GM12878 (cell line): ENCODE measurements around the gene HPD. TPM values are rescaled to one million over a fixed set of nuclear protein-coding genes. Genes with fewer than 3 reads are reported as not detected.

ENCODE experiments used
- ATAC-seq: fragments of 200-7000 bp; cut with Tn5 transposase; 3 replicates; pipeline ENCODE4 v1.9.1; 2020; ENCODE audit warnings: mild to moderate bottlenecking, moderate library complexity
- BruUV-seq: library from RNA; stranded (reverse); fragments of 400-500 nt; replicated peaks from 2 replicates; lab custom pipeline; 2021; lab: Mats Ljungman, UMichigan
- CTCF ChIA-PET: fragments of 300-600 bp; sonication (Branson Sonifier 250); formaldehyde crosslinking; extraction: SDS; loops from one replicate; lab custom pipeline; 2021; ENCODE audit warnings: inconsistent platforms; lab: Yijun Ruan, JAX
- POLR2A ChIA-PET: fragments of 350-600 bp; formaldehyde crosslinking; extraction: SDS; loops from one replicate; lab custom pipeline; 2021; ENCODE audit warnings: inconsistent platforms; lab: Charles Lee
- RAD21 ChIA-PET: fragments of 300-600 bp; sonication (Branson Sonifier 250); formaldehyde crosslinking; loops from one replicate; lab custom pipeline; 2023; ENCODE audit warnings: antibody characterized with exemption; ENCODE audit not compliant: unreplicated experiment; lab: Charles Lee
- SMC1A ChIA-PET: fragments of 300-600 bp; sonication (Branson Sonifier 250); formaldehyde crosslinking; loops from one replicate; lab custom pipeline; 2023; ENCODE audit not compliant: unreplicated experiment, uncharacterized antibody; lab: Charles Lee
- DNase-seq: peaks from one replicate; pipeline ENCODE4 v3.0.0-alpha.2; 2011; ENCODE audit warnings: low read depth, low spot score
- FAIRE-seq: peaks from 3 replicates; lab custom pipeline; 2011; peaks lifted over from hg19 to GRCh38; lab: Jason Lieb, UNC
- H2AFZ ChIP-seq: 2 replicates; pipeline ENCODE4 v1.6.0; 2011; ENCODE audit warnings: low read depth, low read length, control low read depth; ENCODE audit not compliant: control insufficient read depth
- H3K27ac ChIP-seq: 2 replicates; pipeline ENCODE4 v1.5.1; 2011; ENCODE audit warnings: control low read depth; ENCODE audit not compliant: control insufficient read depth, insufficient read depth
- H3K27me3 ChIP-seq, 2 experiments: replicated peaks in 1 of 2; 2 replicates each; pipeline versions ENCODE4 v1.6.0 to v1.6.1; 2011; ENCODE audit warnings: low read length in 1 of 2; ENCODE audit not compliant: control insufficient read depth in 2 of 2, insufficient read depth in 2 of 2
- H3K36me3 ChIP-seq, 2 experiments: 2 replicates each; pipeline ENCODE4 v1.5.1; 2011; ENCODE audit warnings: low read length in 1 of 2; ENCODE audit not compliant: control insufficient read depth in 2 of 2, insufficient read depth in 2 of 2
- H3K4me1 ChIP-seq: 2 replicates; pipeline ENCODE4 v1.6.1; 2011; ENCODE audit warnings: mild to moderate bottlenecking, low read length, moderate library complexity, mixed read lengths; ENCODE audit not compliant: control insufficient read depth, insufficient read depth
- H3K4me2 ChIP-seq: 2 replicates; pipeline ENCODE4 v1.6.0; 2011; ENCODE audit warnings: control low read depth; ENCODE audit not compliant: control insufficient read depth, insufficient read depth
- H3K4me3 ChIP-seq: fragments of 200-600 bp; sonication (generic); 2 replicates; pipeline ENCODE4 v1.5.1; 2016
- H3K79me2 ChIP-seq: 2 replicates; pipeline ENCODE4 v1.6.0; 2011; ENCODE audit warnings: low read length; ENCODE audit not compliant: control insufficient read depth, insufficient read depth
- H3K9ac ChIP-seq: 2 replicates; pipeline ENCODE4 v1.8.0; 2011; ENCODE audit warnings: low read length, control low read depth, mixed read lengths; ENCODE audit not compliant: control insufficient read depth, insufficient read depth
- H3K9me3 ChIP-seq: replicated peaks from 3 replicates; pipeline ENCODE4 v1.5.1; 2011; ENCODE audit warnings: mild to moderate bottlenecking, low read length; ENCODE audit not compliant: control insufficient read depth, insufficient read depth
- H4K20me1 ChIP-seq: 2 replicates; pipeline ENCODE4 v1.6.0; 2011; ENCODE audit not compliant: control insufficient read depth, insufficient read depth
- BACH1 ChIP-seq: fragments of 450-650 bp; IDR thresholded peaks from 2 replicates; pipeline ENCODE4 v1.6.1; 2017; ENCODE audit warnings: mild to moderate bottlenecking, borderline replicate concordance
- CREM ChIP-seq: IDR thresholded peaks from 2 replicates; pipeline ENCODE4 v1.6.1; 2014; ENCODE audit warnings: antibody characterized with exemption, low read depth
- IKZF2 ChIP-seq, 2 experiments: fragments of 450-650 bp; IDR thresholded peaks; 2 replicates each; pipeline ENCODE4 v1.6.1; 2017; ENCODE audit warnings: mild to moderate bottlenecking in 2 of 2, moderate library complexity in 2 of 2
- MTA3 ChIP-seq: IDR thresholded peaks from 2 replicates; pipeline ENCODE4 v1.6.1; 2012; ENCODE audit warnings: low read length, inconsistent platforms, borderline replicate concordance
- NR2C1 ChIP-seq: fragments of 450-650 bp; IDR thresholded peaks from 2 replicates; pipeline ENCODE4 v1.6.1; 2017; ENCODE audit warnings: antibody characterized with exemption, mild to moderate bottlenecking, moderate library complexity
- POLR2AphosphoS5 ChIP-seq: IDR thresholded peaks from 2 replicates; pipeline ENCODE4 v1.6.1; 2011; ENCODE audit warnings: mild to moderate bottlenecking, low read length, inconsistent platforms
- RBBP5 ChIP-seq: fragments of 200-600 bp; sonication (generic); conservative IDR thresholded peaks from 2 replicates; pipeline ENCODE4 v1.6.1; 2016
- SPI1 ChIP-seq: IDR thresholded peaks from 2 replicates; pipeline ENCODE4 v1.6.1; 2011; ENCODE audit warnings: low read depth, mild to moderate bottlenecking, low read length, moderate library complexity, borderline replicate concordance; ENCODE audit not compliant: insufficient read depth
- STAT3 ChIP-seq: IDR thresholded peaks from 2 replicates; pipeline ENCODE4 v1.6.1; 2011; ENCODE audit warnings: low read depth, low read length, improper control_type of control experiment
- SUZ12 ChIP-seq: fragments of 200-600 bp; sonication (generic); IDR thresholded peaks from one replicate; pipeline ENCODE4 v1.6.1; 2018; ENCODE audit warnings: antibody characterized with exemption, mild to moderate bottlenecking; ENCODE audit not compliant: unreplicated experiment
- TCF7 ChIP-seq: IDR thresholded peaks from 2 replicates; pipeline ENCODE4 v1.6.1; 2014; ENCODE audit warnings: antibody characterized with exemption, borderline replicate concordance
- YBX1 ChIP-seq: fragments of 450-650 bp; IDR thresholded peaks from 2 replicates; pipeline ENCODE4 v1.6.1; 2016; ENCODE audit warnings: antibody characterized with exemption
- WGBS: methylation state at CpG from one replicate; pipeline ENCODE4 v1.1.6; 2016; ENCODE audit warnings: low lambda C conversion rate; ENCODE audit not compliant: insufficient replicate concordance, insufficient coverage; ENCODE audit errors: missing lambda C conversion rate; 5-methylcytosine and 5-hydroxymethylcytosine counted together
- in situ Hi-C: fragments of 300-500 bp; cut with MboI; formaldehyde crosslinking; loops from 9 replicates; pipeline ENCODE4 v1.14.3; 2018; ENCODE audit warnings: mixed read lengths
- intact Hi-C: fragments of 100-400 bp; cut with micrococcal nuclease; formaldehyde crosslinking; loops from one replicate; pipeline ENCODE4 v1.14.2; 2022; ENCODE audit not compliant: unreplicated experiment
- polyA plus RNA-seq, 11 experiments: library from polyadenylated mRNA; depleted of rRNA in 4 of 11; unstranded in 6 of 11; stranded (reverse) in 5 of 11; fragments of >200 nt; fragmentation: Nextera tagmentation in 4 of 11; fragmentation: Illumina TruSeq in 1 of 11; extraction: Ambion mirVana in 4 of 11; extraction: Trizol in 1 of 11; gene quantifications; 1 replicate in 1 of 11; 2 replicates in 10 of 11; pipeline versions ENCODE4 v1.2.1 to v1.2.3, GENCODE V29; 2011 to 2016; ENCODE audit warnings: inconsistent platforms in 2 of 11, missing spikeins in 2 of 11, low read depth in 1 of 11
- total RNA-seq, 4 experiments: library from RNA; depleted of rRNA in 3 of 4; stranded (reverse); fragments of >200 nt in 3 of 4; fragmentation: Illumina TruSeq in 1 of 4; extraction: Trizol in 1 of 4; gene quantifications; 2 replicates each; pipeline versions ENCODE4 v1.2.1 to v1.2.3, GENCODE V29; 2013 to 2021
- TF ChIP-seq, protein P1 (sequence below): IDR thresholded peaks from 2 replicates; pipeline ENCODE4 v1.6.1; 2012; ENCODE audit warnings: improper control_type of control experiment, low read depth, low read length; ENCODE audit not compliant: insufficient replicate concordance
- TF ChIP-seq, protein P2 (sequence below): fragments of 450-650 bp; IDR thresholded peaks from 2 replicates; pipeline ENCODE4 v1.6.1; 2017; ENCODE audit warnings: mild to moderate bottlenecking, moderate library complexity

Gene HPD
- total and polyA plus RNA-seq, 10 of the 15 experiments (the other 5 are each of a cell fraction or from before 2014, with no cell fraction given) = 0.04 to 0.69 (median 0.28) TPM; not detected in 7

DNA sequence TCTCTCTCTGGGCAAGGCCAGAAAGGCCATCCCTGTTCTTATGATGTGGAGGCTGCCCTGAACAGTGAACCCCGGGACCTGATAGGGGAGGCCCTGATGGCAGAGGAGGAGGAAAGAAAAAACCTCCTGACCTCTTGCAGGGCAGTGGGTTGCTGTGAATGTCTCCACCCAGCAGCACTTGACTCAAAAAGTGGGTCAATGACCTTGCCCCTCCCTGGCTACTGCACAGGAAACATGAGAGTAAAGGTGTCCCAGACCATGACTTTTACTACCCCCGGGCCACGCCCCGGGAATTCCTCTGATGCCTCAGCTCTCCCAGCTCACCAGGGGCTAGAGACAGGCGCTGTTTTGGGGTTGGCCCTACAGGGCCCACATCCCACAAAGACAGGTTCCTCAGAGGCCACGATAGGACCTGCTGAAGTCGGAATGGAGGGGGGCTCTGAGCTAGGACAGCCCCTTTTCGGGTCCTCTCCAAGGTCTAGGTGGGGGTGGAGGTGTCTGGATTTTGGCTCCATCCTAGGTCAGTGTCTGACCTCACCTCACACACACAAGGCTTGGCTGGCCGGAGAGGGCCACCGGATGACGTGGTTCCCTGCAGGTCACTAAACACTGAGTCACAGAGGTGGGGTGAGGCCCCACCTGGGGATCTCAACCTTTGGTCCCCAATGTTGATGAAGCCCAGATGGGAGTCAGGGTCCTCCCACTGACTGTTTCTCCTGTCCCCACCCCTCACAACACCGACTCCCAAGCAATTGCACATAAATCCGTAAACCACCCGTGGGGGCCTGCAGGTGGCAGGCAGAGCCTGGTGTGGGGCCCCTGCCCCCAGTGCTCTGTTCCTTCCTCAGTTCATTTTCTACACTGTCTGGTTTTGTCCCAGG is 66.7 kb downstream of the HPD start:
- POLR2A ChIA-PET = interaction anchor here (0.6 to 7.9 kb wide), 5 partner anchors 9 to 1361 kb away, joined by 3 to 155 read pairs (median 8); partner anchors contain the start of gene SETD1B
- TF ChIP-seq NR2C1 = no peak
- no peak for TF ChIP-seq CREM
- TF ChIP-seq YBX1 = no peak
- TF ChIP-seq IKZF2 (IDR thresholded peaks at IDR 0.05) = no peak
- no peak for TF ChIP-seq MTA3
- 0 out of 2 replicates have a peak, but pooled peaks have one; percentile 11 for TF ChIP-seq BACH1
- TF ChIP-seq, protein P1, sequence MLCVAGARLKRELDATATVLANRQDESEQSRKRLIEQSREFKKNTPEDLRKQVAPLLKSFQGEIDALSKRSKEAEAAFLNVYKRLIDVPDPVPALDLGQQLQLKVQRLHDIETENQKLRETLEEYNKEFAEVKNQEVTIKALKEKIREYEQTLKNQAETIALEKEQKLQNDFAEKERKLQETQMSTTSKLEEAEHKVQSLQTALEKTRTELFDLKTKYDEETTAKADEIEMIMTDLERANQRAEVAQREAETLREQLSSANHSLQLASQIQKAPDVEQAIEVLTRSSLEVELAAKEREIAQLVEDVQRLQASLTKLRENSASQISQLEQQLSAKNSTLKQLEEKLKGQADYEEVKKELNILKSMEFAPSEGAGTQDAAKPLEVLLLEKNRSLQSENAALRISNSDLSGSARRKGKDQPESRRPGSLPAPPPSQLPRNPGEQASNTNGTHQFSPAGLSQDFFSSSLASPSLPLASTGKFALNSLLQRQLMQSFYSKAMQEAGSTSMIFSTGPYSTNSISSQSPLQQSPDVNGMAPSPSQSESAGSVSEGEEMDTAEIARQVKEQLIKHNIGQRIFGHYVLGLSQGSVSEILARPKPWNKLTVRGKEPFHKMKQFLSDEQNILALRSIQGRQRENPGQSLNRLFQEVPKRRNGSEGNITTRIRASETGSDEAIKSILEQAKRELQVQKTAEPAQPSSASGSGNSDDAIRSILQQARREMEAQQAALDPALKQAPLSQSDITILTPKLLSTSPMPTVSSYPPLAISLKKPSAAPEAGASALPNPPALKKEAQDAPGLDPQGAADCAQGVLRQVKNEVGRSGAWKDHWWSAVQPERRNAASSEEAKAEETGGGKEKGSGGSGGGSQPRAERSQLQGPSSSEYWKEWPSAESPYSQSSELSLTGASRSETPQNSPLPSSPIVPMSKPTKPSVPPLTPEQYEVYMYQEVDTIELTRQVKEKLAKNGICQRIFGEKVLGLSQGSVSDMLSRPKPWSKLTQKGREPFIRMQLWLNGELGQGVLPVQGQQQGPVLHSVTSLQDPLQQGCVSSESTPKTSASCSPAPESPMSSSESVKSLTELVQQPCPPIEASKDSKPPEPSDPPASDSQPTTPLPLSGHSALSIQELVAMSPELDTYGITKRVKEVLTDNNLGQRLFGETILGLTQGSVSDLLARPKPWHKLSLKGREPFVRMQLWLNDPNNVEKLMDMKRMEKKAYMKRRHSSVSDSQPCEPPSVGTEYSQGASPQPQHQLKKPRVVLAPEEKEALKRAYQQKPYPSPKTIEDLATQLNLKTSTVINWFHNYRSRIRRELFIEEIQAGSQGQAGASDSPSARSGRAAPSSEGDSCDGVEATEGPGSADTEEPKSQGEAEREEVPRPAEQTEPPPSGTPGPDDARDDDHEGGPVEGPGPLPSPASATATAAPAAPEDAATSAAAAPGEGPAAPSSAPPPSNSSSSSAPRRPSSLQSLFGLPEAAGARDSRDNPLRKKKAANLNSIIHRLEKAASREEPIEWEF = no peak
- TF ChIP-seq SPI1 = no peak
- no peak for TF ChIP-seq SUZ12
- TF ChIP-seq STAT3 = no peak
- no peak for TF ChIP-seq POLR2AphosphoS5
- no peak for TF ChIP-seq RBBP5
- TF ChIP-seq TCF7 = no peak
- TF ChIP-seq, protein P2, sequence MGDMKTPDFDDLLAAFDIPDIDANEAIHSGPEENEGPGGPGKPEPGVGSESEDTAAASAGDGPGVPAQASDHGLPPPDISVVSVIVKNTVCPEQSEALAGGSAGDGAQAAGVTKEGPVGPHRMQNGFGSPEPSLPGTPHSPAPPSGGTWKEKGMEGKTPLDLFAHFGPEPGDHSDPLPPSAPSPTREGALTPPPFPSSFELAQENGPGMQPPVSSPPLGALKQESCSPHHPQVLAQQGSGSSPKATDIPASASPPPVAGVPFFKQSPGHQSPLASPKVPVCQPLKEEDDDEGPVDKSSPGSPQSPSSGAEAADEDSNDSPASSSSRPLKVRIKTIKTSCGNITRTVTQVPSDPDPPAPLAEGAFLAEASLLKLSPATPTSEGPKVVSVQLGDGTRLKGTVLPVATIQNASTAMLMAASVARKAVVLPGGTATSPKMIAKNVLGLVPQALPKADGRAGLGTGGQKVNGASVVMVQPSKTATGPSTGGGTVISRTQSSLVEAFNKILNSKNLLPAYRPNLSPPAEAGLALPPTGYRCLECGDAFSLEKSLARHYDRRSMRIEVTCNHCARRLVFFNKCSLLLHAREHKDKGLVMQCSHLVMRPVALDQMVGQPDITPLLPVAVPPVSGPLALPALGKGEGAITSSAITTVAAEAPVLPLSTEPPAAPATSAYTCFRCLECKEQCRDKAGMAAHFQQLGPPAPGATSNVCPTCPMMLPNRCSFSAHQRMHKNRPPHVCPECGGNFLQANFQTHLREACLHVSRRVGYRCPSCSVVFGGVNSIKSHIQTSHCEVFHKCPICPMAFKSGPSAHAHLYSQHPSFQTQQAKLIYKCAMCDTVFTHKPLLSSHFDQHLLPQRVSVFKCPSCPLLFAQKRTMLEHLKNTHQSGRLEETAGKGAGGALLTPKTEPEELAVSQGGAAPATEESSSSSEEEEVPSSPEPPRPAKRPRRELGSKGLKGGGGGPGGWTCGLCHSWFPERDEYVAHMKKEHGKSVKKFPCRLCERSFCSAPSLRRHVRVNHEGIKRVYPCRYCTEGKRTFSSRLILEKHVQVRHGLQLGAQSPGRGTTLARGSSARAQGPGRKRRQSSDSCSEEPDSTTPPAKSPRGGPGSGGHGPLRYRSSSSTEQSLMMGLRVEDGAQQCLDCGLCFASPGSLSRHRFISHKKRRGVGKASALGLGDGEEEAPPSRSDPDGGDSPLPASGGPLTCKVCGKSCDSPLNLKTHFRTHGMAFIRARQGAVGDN = 0 out of 2 replicates have a peak, but pooled peaks have one; percentile 6

More for the DNA sequence above, 66.7 kb downstream of the HPD start:
- in situ Hi-C loops = loop anchor here (5.0 kb wide), 1 partner anchor 100 kb away; no protein-coding TSS in a partner anchor
- WGBS = 3% methylated on average over 14 of the region's 14 CpGs
- FAIRE-seq = no peak
- ChIA-PET SMC1A (interaction anchor here (0.9 to 10.5 kb wide), 7 partner anchors 11 to 98 kb away, joined by 3 to 226 read pairs (median 39); partner anchors contain the start of gene SETD1B), CTCF (interaction anchor here (0.7 to 16.2 kb wide), 6 partner anchors 13 to 105 kb away, joined by 3 to 565 read pairs (median 109); partner anchors contain the start of genes PSMD9, SETD1B and TMEM120B), RAD21 (interaction anchor here (1.3 to 11.7 kb wide), 4 partner anchors 12 to 102 kb away, joined by 3 to 395 read pairs (median 131); partner anchors contain the start of genes SETD1B and TMEM120B)
- Histone ChIP-seq H3K4me3 (peak overlapping the region; percentile 97), H3K36me3 (peaks cover 4 to 5% of the 10 kb centered on the region in 2 experiments; a peak in 3 of 4 replicates), H3K79me2 (peaks cover 63% of the 10 kb centered on the region), H3K9me3 (no peaks in the 10 kb centered on the region), H3K4me2 (peak overlapping the region; percentile 32), H3K27me3 (no peaks in the 10 kb centered on the region), H4K20me1 (no peaks in the 10 kb centered on the region), H3K27ac (peak overlapping the region; percentile 75), H3K9ac (peak overlapping the region; percentile 83), H2AFZ (no peak overlapping the region), H3K4me1 (peaks cover 56% of the 10 kb centered on the region)
- TSS peak; percentile 31 for BruUV-seq
- no peak for ATAC-seq
- intact Hi-C loops = no loop called here
- DNase-seq = no peak
